Activated T-helper 1 cell treated with anti-CD3 and anti-CD28 coated beads, Interleukin-12 subunit alpha, Interleukin-12 subunit beta, Interleukin-2, Interleukin-4 antibody, amounts not matched to agents 30 ng/mL and 10 ng/mL and 1 ng/mL, durations not matched to agents 14 hours and 24 hours and 36 hours (primary cell): ENCODE measurements around the gene TMEM170A. TPM values are rescaled to one million over a fixed set of nuclear protein-coding genes. Genes with fewer than 3 reads are reported as not detected.

Experiments
- DNase-seq: peaks from one replicate; pipeline ENCODE4 v3.0.0; 2021; ENCODE audit warnings: low spot score
- H3K27ac Mint-ChIP-seq: one replicate; pipeline ENCODE4 v1.8.0; 2021; ENCODE audit warnings: mild to moderate bottlenecking, mixed read lengths
- H3K27me3 Mint-ChIP-seq: one replicate; pipeline ENCODE4 v1.8.0; 2022; ENCODE audit warnings: mild to moderate bottlenecking, moderate library complexity, mixed read lengths; ENCODE audit not compliant: insufficient read depth
- H3K36me3 Mint-ChIP-seq: one replicate; pipeline ENCODE4 v1.8.0; 2021; ENCODE audit warnings: low read depth, mixed read lengths
- H3K4me1 Mint-ChIP-seq: one replicate; pipeline ENCODE4 v1.8.0; 2021; ENCODE audit warnings: low read depth, mixed read lengths
- H3K4me3 Mint-ChIP-seq: one replicate; pipeline ENCODE4 v1.8.0; 2021; ENCODE audit warnings: mild to moderate bottlenecking, moderate library complexity, mixed read lengths
- H3K9me3 Mint-ChIP-seq: one replicate; pipeline ENCODE4 v1.8.0; 2021; ENCODE audit warnings: mixed read lengths
- intact Hi-C: fragments of 100-400 bp; cut with micrococcal nuclease; formaldehyde crosslinking; loops from one replicate; pipeline ENCODE4 v1.15.1; 2024
- total RNA-seq: library from RNA; stranded (reverse); gene quantifications from 2 replicates; pipeline ENCODE4 v1.2.3, GENCODE V29; 2022

Gene TMEM170A
- total RNA-seq, 1 donor from 2014 or later: 42.1 TPM

- H3K27me3 Mint-ChIP-seq: peaks cover 26% of the 10 kb centered on the region
- no peak for DNase-seq
- H3K4me1 Mint-ChIP-seq: no peaks in the 10 kb centered on the region
- intact Hi-C loops: no loop called here
- no peaks in the 10 kb centered on the region for H3K36me3 Mint-ChIP-seq
- no peak overlapping the region for H3K4me3 Mint-ChIP-seq
- no peaks in the 10 kb centered on the region for H3K9me3 Mint-ChIP-seq
- H3K27ac Mint-ChIP-seq: no peak overlapping the region
Measured at GRCh38 chr16:75491876-75492275, 27.4 kb upstream of the TMEM170A start.

GRCh38 chr16:75488322-75488721 lies 23.8 kb upstream of the TMEM170A start:
- H3K36me3 Mint-ChIP-seq: no peaks in the 10 kb centered on the region
- H3K4me1 Mint-ChIP-seq: no peaks in the 10 kb centered on the region
- H3K27me3 Mint-ChIP-seq: peaks cover 17% of the 10 kb centered on the region
- no peak overlapping the region for H3K4me3 Mint-ChIP-seq
- H3K9me3 Mint-ChIP-seq: no peaks in the 10 kb centered on the region
- H3K27ac Mint-ChIP-seq: no peak overlapping the region
- DNase-seq: no peak
- intact Hi-C loops: no loop called here

GRCh38 chr16:75486676-75487313 lies 22.3 kb upstream of the TMEM170A start:
- intact Hi-C loops: no loop called here
- H3K4me1 Mint-ChIP-seq: no peaks in the 10 kb centered on the region
- H3K9me3 Mint-ChIP-seq: no peaks in the 10 kb centered on the region
- H3K27ac Mint-ChIP-seq: no peak overlapping the region
- no peaks in the 10 kb centered on the region for H3K36me3 Mint-ChIP-seq
- no peak for DNase-seq
- no peak overlapping the region for H3K4me3 Mint-ChIP-seq
- H3K27me3 Mint-ChIP-seq: peaks cover 11% of the 10 kb centered on the region

- Mint-ChIP-seq H3K4me3 (no peak overlapping the region), H3K27me3 (peaks cover 11% of the 10 kb centered on the region), H3K36me3 (no peaks in the 10 kb centered on the region), H3K9me3 (no peaks in the 10 kb centered on the region), H3K27ac (no peak overlapping the region), H3K4me1 (no peaks in the 10 kb centered on the region)
- DNase-seq: no peak
- intact Hi-C loops: no loop called here
Measured at GRCh38 chr16:75486014-75486675, 21.7 kb upstream of the TMEM170A start.

- intact Hi-C loops: no loop called here
- Mint-ChIP-seq H3K27ac (no peak overlapping the region), H3K9me3 (no peaks in the 10 kb centered on the region), H3K4me3 (no peak overlapping the region), H3K36me3 (no peaks in the 10 kb centered on the region), H3K4me1 (no peaks in the 10 kb centered on the region), H3K27me3 (peaks cover 11% of the 10 kb centered on the region)
- DNase-seq: no peak
Measured at GRCh38 chr16:75485230-75486013, 20.9 kb upstream of the TMEM170A start.

- Mint-ChIP-seq H3K9me3 (no peaks in the 10 kb centered on the region), H3K36me3 (no peaks in the 10 kb centered on the region), H3K27ac (no peak overlapping the region), H3K4me1 (no peaks in the 10 kb centered on the region), H3K4me3 (no peak overlapping the region), H3K27me3 (peaks cover 8% of the 10 kb centered on the region)
- no peak for DNase-seq
- intact Hi-C loops: no loop called here
Measured at GRCh38 chr16:75483222-75483621, 18.7 kb upstream of the TMEM170A start.

- no peaks in the 10 kb centered on the region for H3K9me3 Mint-ChIP-seq
- DNase-seq: no peak
- H3K4me1 Mint-ChIP-seq: no peaks in the 10 kb centered on the region
- intact Hi-C loops: no loop called here
- H3K27ac Mint-ChIP-seq: no peak overlapping the region
- H3K4me3 Mint-ChIP-seq: no peak overlapping the region
- H3K36me3 Mint-ChIP-seq: no peaks in the 10 kb centered on the region
- peaks cover 11% of the 10 kb centered on the region for H3K27me3 Mint-ChIP-seq
Measured at GRCh38 chr16:75482434-75483205, 18.1 kb upstream of the TMEM170A start.

GRCh38 chr16:75481475-75481874 lies 17.0 kb upstream of the TMEM170A start:
- Mint-ChIP-seq H3K27ac (no peak overlapping the region), H3K9me3 (no peaks in the 10 kb centered on the region), H3K4me3 (no peak overlapping the region), H3K27me3 (peaks cover 9% of the 10 kb centered on the region), H3K4me1 (no peaks in the 10 kb centered on the region), H3K36me3 (no peaks in the 10 kb centered on the region)
- intact Hi-C loops: no loop called here
- DNase-seq: no peak

- Mint-ChIP-seq H3K27me3 (peaks cover 2% of the 10 kb centered on the region), H3K27ac (no peak overlapping the region), H3K9me3 (no peaks in the 10 kb centered on the region), H3K4me1 (no peaks in the 10 kb centered on the region), H3K4me3 (no peak overlapping the region), H3K36me3 (no peaks in the 10 kb centered on the region)
- DNase-seq: no peak
- intact Hi-C loops: no loop called here
Measured at GRCh38 chr16:75479421-75479990, 15.0 kb upstream of the TMEM170A start.

GRCh38 chr16:75478480-75479345 lies 14.2 kb upstream of the TMEM170A start:
- no peaks in the 10 kb centered on the region for H3K9me3 Mint-ChIP-seq
- no peaks in the 10 kb centered on the region for H3K4me1 Mint-ChIP-seq
- no peak overlapping the region for H3K27ac Mint-ChIP-seq
- peaks cover 2% of the 10 kb centered on the region for H3K27me3 Mint-ChIP-seq
- no peak overlapping the region for H3K4me3 Mint-ChIP-seq
- no peaks in the 10 kb centered on the region for H3K36me3 Mint-ChIP-seq
- intact Hi-C loops: no loop called here
- no peak for DNase-seq

GRCh38 chr16:75477680-75478473 lies 13.4 kb upstream of the TMEM170A start:
- no peak overlapping the region for H3K4me3 Mint-ChIP-seq
- H3K27ac Mint-ChIP-seq: no peak overlapping the region
- H3K4me1 Mint-ChIP-seq: no peaks in the 10 kb centered on the region
- no peaks in the 10 kb centered on the region for H3K36me3 Mint-ChIP-seq
- intact Hi-C loops: no loop called here
- no peak for DNase-seq
- H3K9me3 Mint-ChIP-seq: no peaks in the 10 kb centered on the region
- H3K27me3 Mint-ChIP-seq: peaks cover 2% of the 10 kb centered on the region
